ENCODE results near the gene EBP.

The EBP gene

GRCh38 chrX:48575642-48576041, 54.0 kb downstream of the EBP start:
- DNase-seq (ENCODE audit: low read depth in 2 of 2), result no peak

GRCh38 chrX:48576108-48576507, 54.5 kb downstream of the EBP start:
- no peak for DNase-seq (ENCODE audit: low read depth in 2 of 2)
